H1 (cell line): ENCODE data around the gene ZNF423. TPM values are rescaled to one million over a fixed set of nuclear protein-coding genes. Genes with fewer than 3 reads are reported as not detected.
A peak's percentile ranks its signal among the peaks of the same experiment; 100 is the strongest.

ENCODE experiments used
- CTCF ChIA-PET: fragments of 300-600 bp; sonication (Branson Sonifier 250); formaldehyde crosslinking; loops from one replicate; lab custom pipeline; 2021; ENCODE audit not compliant: partially characterized antibody; lab: Charles Lee
- POLR2A ChIA-PET: fragments of 300-600 bp; sonication (Branson Sonifier 250); formaldehyde crosslinking; loops from one replicate; lab custom pipeline; 2021; ENCODE audit warnings: inconsistent platforms; ENCODE audit not compliant: partially characterized antibody; lab: Charles Lee
- DNase-seq, 2 experiments: peaks; one replicate each; pipeline versions ENCODE4 v3.0.0 to v3.0.0-alpha.2; 2010 to 2022; ENCODE audit warnings: low spot score in 2 of 2, low read depth in 1 of 2, mixed read lengths in 1 of 2
- FAIRE-seq: peaks from 2 replicates; lab custom pipeline; 2011; peaks lifted over from hg19 to GRCh38; lab: Jason Lieb, UNC
- H2AFZ ChIP-seq: 2 replicates; pipeline ENCODE4 v1.8.1; 2012; ENCODE audit warnings: low read length, inconsistent platforms
- H2AK5ac ChIP-seq: 2 replicates; pipeline ENCODE4 v1.6.1; 2013; ENCODE audit warnings: low read depth, low read length
- H2BK120ac ChIP-seq: replicated peaks from 2 replicates; pipeline ENCODE3; 2013; ENCODE audit warnings: low read depth, low read length, inconsistent platforms
- H2BK12ac ChIP-seq: 2 replicates; pipeline ENCODE4 v1.6.1; 2013; ENCODE audit warnings: low read depth, low read length
- H2BK15ac ChIP-seq: 2 replicates; pipeline ENCODE4 v1.6.1; 2013; ENCODE audit warnings: low read length
- H2BK20ac ChIP-seq: 2 replicates; pipeline ENCODE4 v1.6.1; 2013; ENCODE audit warnings: low read length
- H2BK5ac ChIP-seq: 2 replicates; pipeline ENCODE4 v1.6.1; 2013; ENCODE audit warnings: low read depth, low read length
- H3K14ac ChIP-seq: 2 replicates; pipeline ENCODE4 v1.6.1; 2013; ENCODE audit warnings: inconsistent platforms; ENCODE audit not compliant: insufficient read length
- H3K18ac ChIP-seq: 2 replicates; pipeline ENCODE4 v1.6.1; 2013; ENCODE audit warnings: low read length; ENCODE audit errors: extremely low read depth
- H3K23ac ChIP-seq: 2 replicates; pipeline ENCODE4 v1.6.1; 2013; ENCODE audit warnings: inconsistent platforms; ENCODE audit not compliant: insufficient read length
- H3K23me2 ChIP-seq: 2 replicates; pipeline ENCODE4 v1.6.1; 2013; ENCODE audit warnings: low read depth, low read length
- H3K27ac ChIP-seq: 2 replicates; pipeline ENCODE4 v1.6.1; 2011; ENCODE audit warnings: low read depth, low read length, inconsistent platforms
- H3K27me3 ChIP-seq, 4 experiments: replicated peaks in 1 of 4; 1 replicate in 1 of 4; 2 replicates in 3 of 4; pipeline versions ENCODE4 v1.6.1 to v1.8.1; 2011 to 2013; ENCODE audit warnings: low read length in 3 of 4, mild to moderate bottlenecking in 3 of 4, inconsistent platforms in 2 of 4, mixed read lengths in 2 of 4, moderate library complexity in 1 of 4; ENCODE audit not compliant: control insufficient read depth in 3 of 4, insufficient read depth in 3 of 4; ENCODE audit errors: extremely low read depth in 1 of 4
- H3K36me3 ChIP-seq, 4 experiments: 2 replicates each; pipeline versions ENCODE4 v1.6.1 to v1.8.1; 2011 to 2013; ENCODE audit warnings: mild to moderate bottlenecking in 4 of 4, low read length in 3 of 4, moderate library complexity in 2 of 4, control low read depth in 1 of 4, inconsistent platforms in 1 of 4; ENCODE audit not compliant: insufficient read depth in 4 of 4, control insufficient read depth in 2 of 4
- H3K4ac ChIP-seq: replicated peaks from 2 replicates; pipeline ENCODE3; 2013; ENCODE audit warnings: low read length, low read depth, mixed read lengths, inconsistent platforms; ENCODE audit not compliant: insufficient read length
- H3K4me1 ChIP-seq, 4 experiments: replicated peaks in 1 of 4; 1 replicate in 1 of 4; 2 replicates in 3 of 4; pipeline versions ENCODE4 v1.6.1 to v1.8.1; 2011 to 2013; ENCODE audit warnings: low read length in 3 of 4, inconsistent platforms in 2 of 4, mixed read lengths in 1 of 4; ENCODE audit not compliant: insufficient read depth in 4 of 4, control insufficient read depth in 3 of 4
- H3K4me2 ChIP-seq, 2 experiments: 2 replicates each; pipeline versions ENCODE4 v1.6.1 to v1.8.1; 2011 to 2013; ENCODE audit warnings: low read depth in 2 of 2, low read length in 2 of 2, control low read depth in 1 of 2, inconsistent platforms in 1 of 2, mild to moderate bottlenecking in 1 of 2; ENCODE audit not compliant: insufficient read depth in 1 of 2
- H3K4me3 ChIP-seq, 4 experiments: fragments of 200-600, 300-600 bp in 1 of 4; sonication (generic), shearing (Covaris generic), sonication (Bioruptor Twin) in 1 of 4; 2 replicates each; pipeline versions ENCODE4 v1.5.1 to v1.8.1; 2011 to 2016; ENCODE audit warnings: low read length in 4 of 4, low read depth in 3 of 4, control low read depth in 2 of 4, inconsistent platforms in 2 of 4, mild to moderate bottlenecking in 2 of 4, mixed read lengths in 1 of 4, moderate library complexity in 1 of 4; ENCODE audit not compliant: insufficient read depth in 2 of 4; ENCODE audit errors: extremely low read depth in 1 of 4
- H3K56ac ChIP-seq: replicated peaks from 2 replicates; pipeline ENCODE3; 2013; ENCODE audit warnings: low read depth, mild to moderate bottlenecking, mixed read lengths, low read length, inconsistent platforms; ENCODE audit not compliant: insufficient read length
- H3K79me1 ChIP-seq: 2 replicates; pipeline ENCODE4 v1.6.1; 2013; ENCODE audit warnings: low read depth, low read length, control low read depth
- H3K79me2 ChIP-seq, 2 experiments: 2 replicates each; pipeline versions ENCODE4 v1.6.1 to v1.8.1; 2012 to 2013; ENCODE audit warnings: low read length in 2 of 2, mild to moderate bottlenecking in 2 of 2, inconsistent platforms in 1 of 2; ENCODE audit not compliant: insufficient read depth in 2 of 2, control insufficient read depth in 1 of 2
- H3K9ac ChIP-seq, 4 experiments: replicated peaks in 1 of 4; 1 replicate in 1 of 4; 2 replicates in 3 of 4; pipeline versions ENCODE4 v1.6.1 to v1.8.1; 2011 to 2013; ENCODE audit warnings: low read depth in 3 of 4, low read length in 3 of 4, control low read depth in 2 of 4, mild to moderate bottlenecking in 2 of 4, moderate library complexity in 2 of 4, inconsistent platforms in 1 of 4; ENCODE audit errors: extremely low read depth in 1 of 4
- H3K9me3 ChIP-seq, 2 experiments: 2 replicates each; pipeline versions ENCODE4 v1.6.1 to v1.8.1; 2012 to 2013; ENCODE audit warnings: mild to moderate bottlenecking in 2 of 2, moderate library complexity in 2 of 2, control low read depth in 1 of 2, inconsistent platforms in 1 of 2, low read depth in 1 of 2, low read length in 1 of 2, mixed read lengths in 1 of 2; ENCODE audit not compliant: insufficient read depth in 2 of 2
- H4K20me1 ChIP-seq, 2 experiments: replicated peaks in 1 of 2; 2 replicates each; pipeline versions ENCODE3 to v1.8.1; 2011 to 2013; ENCODE audit warnings: inconsistent platforms in 2 of 2, low read length in 2 of 2, mild to moderate bottlenecking in 1 of 2; ENCODE audit not compliant: insufficient read depth in 2 of 2, control insufficient read depth in 1 of 2
- H4K5ac ChIP-seq: 2 replicates; pipeline ENCODE4 v1.6.1; 2013; ENCODE audit warnings: low read length, low read depth, mixed read lengths, inconsistent platforms; ENCODE audit not compliant: insufficient read length
- H4K8ac ChIP-seq: 2 replicates; pipeline ENCODE4 v1.8.0; 2013; ENCODE audit warnings: mild to moderate bottlenecking, moderate library complexity, low read length, inconsistent platforms; ENCODE audit not compliant: insufficient read depth; ENCODE audit errors: extremely low read depth
- H4K91ac ChIP-seq: replicated peaks from 2 replicates; pipeline ENCODE3; 2013; ENCODE audit warnings: low read length, mixed read lengths, inconsistent platforms; ENCODE audit not compliant: insufficient read length
- CBX8 ChIP-seq: fragments of 300-800, 300-1000 bp; sonication (generic); IDR thresholded peaks from 2 replicates; pipeline ENCODE4 v1.7.1; 2016; ENCODE audit warnings: low read depth, low read length, borderline replicate concordance
- GABPA ChIP-seq: IDR thresholded peaks from 2 replicates; pipeline ENCODE4 v1.6.1; 2011; ENCODE audit warnings: mild to moderate bottlenecking, low read length, moderate library complexity, borderline replicate concordance; ENCODE audit not compliant: insufficient read depth
- KDM5A ChIP-seq: fragments of 200-600 bp; IDR thresholded peaks from 2 replicates; pipeline ENCODE4 v1.7.1; 2012; ENCODE audit warnings: mild to moderate bottlenecking, low read length, inconsistent platforms, mixed read lengths
- TBP ChIP-seq: IDR thresholded peaks from 2 replicates; pipeline ENCODE4 v1.6.1; 2011; ENCODE audit warnings: low read depth, low read length, improper control_type of control experiment
- TEAD4 ChIP-seq: IDR thresholded peaks from 2 replicates; pipeline ENCODE4 v1.6.1; 2012; ENCODE audit warnings: low read depth, low read length, inconsistent platforms, mixed read lengths
- WGBS, 2 experiments: shearing (Covaris generic) in 1 of 2; methylation state at CpG; one replicate each; pipeline versions ENCODE4 v1.1.6 to v1.1.7; 2013 to 2015; ENCODE audit warnings: low lambda C conversion rate in 2 of 2, mixed read lengths in 2 of 2, inconsistent platforms in 1 of 2, low coverage in 1 of 2, missing lambda C conversion rate in 1 of 2; ENCODE audit not compliant: insufficient replicate concordance in 2 of 2, insufficient coverage in 1 of 2, insufficient read length in 1 of 2; ENCODE audit errors: extremely low coverage in 1 of 2, missing lambda C conversion rate in 1 of 2; 5-methylcytosine and 5-hydroxymethylcytosine counted together
- polyA plus RNA-seq, 7 experiments: library from polyadenylated mRNA; depleted of rRNA in 3 of 7; stranded (reverse) in 5 of 7; unstranded in 2 of 7; fragments of >200 nt in 5 of 7; fragments of 200-250 nt in 2 of 7; gene quantifications; 1 replicate in 5 of 7; 2 replicates in 1 of 7; 4 replicates in 1 of 7; pipeline versions ENCODE4 v1.2.1 to v1.2.3, GENCODE V29; 2011 to 2013; ENCODE audit warnings: missing spikeins in 2 of 7, mixed read lengths in 2 of 7
- total RNA-seq: library from RNA; stranded (reverse); fragmentation: NEBNext Ultra II Directional; extraction: Animal tissue kit (Norgen Biotek cat#: 25700); gene quantifications from 2 replicates; pipeline ENCODE4 v1.2.1, GENCODE V29; 2021

Gene ZNF423
- total and polyA plus RNA-seq, 2 of the 8 experiments (the other 6 are each of a cell fraction or from before 2014, with no cell fraction given): 38.2 to 52.3 TPM

DNA sequence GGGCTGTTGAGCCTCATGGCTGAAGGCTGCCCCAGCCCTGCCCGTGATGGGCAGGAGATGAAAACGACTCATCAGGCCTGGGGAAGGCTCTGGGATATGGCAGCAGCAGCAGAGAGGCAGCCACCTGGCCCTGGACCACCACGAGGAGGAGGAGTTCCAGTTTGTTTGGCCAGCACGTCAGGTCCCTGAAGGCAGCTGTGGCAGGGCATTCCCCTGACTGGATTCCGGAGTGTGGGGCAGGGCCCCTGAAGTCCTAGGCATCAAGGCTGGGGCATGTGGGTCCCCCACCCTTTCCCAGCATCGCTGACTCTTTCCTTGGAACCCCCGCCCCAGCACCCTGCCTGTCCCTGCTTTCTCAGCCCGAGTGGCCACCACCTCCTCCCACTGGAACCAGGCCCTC, 197.4 kb downstream of the ZNF423 start:
- ChIA-PET POLR2A (no interaction called here), CTCF (interaction anchor here (0.9 to 1.4 kb wide), 2 partner anchors 14 to 81 kb away, joined by 3 read pairs; no protein-coding TSS in a partner anchor)
- Histone ChIP-seq H4K20me1 (no peaks in the 10 kb centered on the region), H4K8ac (peak overlapping the region; percentile 46; the same call in 1 of the 2 replicates), H3K4ac (no peak overlapping the region), H2AK5ac (no peak overlapping the region), H2BK120ac (no peak overlapping the region), H3K9ac (no peak overlapping the region), H3K4me1 (peaks cover 0 to 3% (median 0%) of the 10 kb centered on the region in 4 experiments; a peak in 3 of 7 replicates), H2AFZ (no peak overlapping the region), H3K36me3 (no peaks in the 10 kb centered on the region), H3K9me3 (no peaks in the 10 kb centered on the region), H2BK5ac (no peak overlapping the region), H3K18ac (no peak overlapping the region), H3K4me2 (no peak overlapping the region), H3K14ac (no peak overlapping the region), H2BK12ac (no peak overlapping the region), H3K4me3 (no peak overlapping the region), H3K79me1 (peaks cover 2% of the 10 kb centered on the region; the same call in 1 of the 2 replicates), H4K91ac (no peak overlapping the region), H4K5ac (no peak overlapping the region), H3K23ac (no peak overlapping the region), H2BK20ac (no peak overlapping the region), H3K23me2 (no peaks in the 10 kb centered on the region), H3K27me3 (no peaks in the 10 kb centered on the region), H3K56ac (no peak overlapping the region), H3K79me2 (peaks cover 0 to 2% of the 10 kb centered on the region in 2 experiments; a peak in 1 of 4 replicates), H2BK15ac (no peak overlapping the region), H3K27ac (no peak overlapping the region)
- no peak for DNase-seq
- WGBS, 2 experiments: 85% methylated on average over 8 of the region's 8 CpGs; no CpG with 5 or more reads in 1 of the 2 experiments
- FAIRE-seq: no peak
- TF ChIP-seq KDM5A: no peak
- TF ChIP-seq CBX8: no peak
- no peak for TF ChIP-seq TBP
- TF ChIP-seq GABPA: no peak
- TF ChIP-seq TEAD4: no peak
